ENCODE data around the gene CDK5RAP2.
A peak's percentile ranks its signal among the peaks of the same experiment; 100 is the strongest.
"Not testable (repeated sequence)": the region's sequence is repeated elsewhere in the genome, so short reads cannot be mapped to it uniquely, and the experiment has no call there.

Gene CDK5RAP2

GRCh38 chr9:120542701-120543490 is 37.1 kb downstream of the CDK5RAP2 start:
- DNase-seq: no peak

GRCh38 chr9:120541921-120542320 is 38.0 kb downstream of the CDK5RAP2 start:
- DNase-seq: no peak

- DNase-seq: no peak
Observed at GRCh38 chr9:120539951-120540350, 40.0 kb downstream of the CDK5RAP2 start.

GRCh38 chr9:120538339-120538738 is 41.6 kb downstream of the CDK5RAP2 start:
- no peak for DNase-seq

GRCh38 chr9:120536949-120537640 is 42.9 kb downstream of the CDK5RAP2 start:
- no peak for DNase-seq

- DNase-seq: no peak
Observed at GRCh38 chr9:120536094-120536493, 43.9 kb downstream of the CDK5RAP2 start.

- DNase-seq: no peak
Observed at GRCh38 chr9:120534266-120534665, 45.7 kb downstream of the CDK5RAP2 start.

GRCh38 chr9:120532891-120533290 is 47.1 kb downstream of the CDK5RAP2 start:
- DNase-seq: no peak

- DNase-seq: no peak
Observed at GRCh38 chr9:120532475-120532874, 47.5 kb downstream of the CDK5RAP2 start.

- DNase-seq: peak; percentile 16
Observed at GRCh38 chr9:120531683-120532300, 48.2 kb downstream of the CDK5RAP2 start.

GRCh38 chr9:120530220-120530832 is 49.6 kb downstream of the CDK5RAP2 start:
- DNase-seq: not testable (repeated sequence)

- DNase-seq: no peak
Observed at GRCh38 chr9:120528829-120529228, 51.1 kb downstream of the CDK5RAP2 start.

- no peak for DNase-seq
Observed at GRCh38 chr9:120528327-120528726, 51.6 kb downstream of the CDK5RAP2 start.

GRCh38 chr9:120526534-120526933 is 53.4 kb downstream of the CDK5RAP2 start:
- DNase-seq: no peak

GRCh38 chr9:120524863-120525262 is 55.1 kb downstream of the CDK5RAP2 start:
- DNase-seq: no peak

- DNase-seq: no peak
Observed at GRCh38 chr9:120524038-120524437, 55.9 kb downstream of the CDK5RAP2 start.

GRCh38 chr9:120522558-120522957 is 57.4 kb downstream of the CDK5RAP2 start:
- no peak for DNase-seq

- DNase-seq: no peak
Observed at GRCh38 chr9:120522032-120522431, 57.9 kb downstream of the CDK5RAP2 start.

- no peak for DNase-seq
Observed at GRCh38 chr9:120521101-120521500, 58.9 kb downstream of the CDK5RAP2 start.

GRCh38 chr9:120515996-120516395 is 64.0 kb downstream of the CDK5RAP2 start:
- not testable (repeated sequence) for DNase-seq

- not testable (repeated sequence) for DNase-seq
Observed at GRCh38 chr9:120515481-120515880, 64.5 kb downstream of the CDK5RAP2 start.

- DNase-seq: no peak
Observed at GRCh38 chr9:120514405-120514804, 65.6 kb downstream of the CDK5RAP2 start.

GRCh38 chr9:120513825-120514396 is 66.1 kb downstream of the CDK5RAP2 start:
- no peak for DNase-seq

Data from inflammatory macrophage treated with lipopolysaccharide for 4 hours (primary cell).